GM23338 (cell line): Measurements from ENCODE around the gene TAS2R1.

Experiments
- CREB1 ChIP-seq: fragments of 250-450 bp; sonication (Bioruptor Pico); IDR thresholded peaks from 2 replicates; pipeline ENCODE4 v1.5.0; 2020; ENCODE audit warnings: low read depth, mild to moderate bottlenecking, moderate library complexity
- CTCF ChIP-seq, 2 experiments: fragments of 200-600 bp in 1 of 2; sonication (generic) in 1 of 2; conservative IDR thresholded peaks; 2 replicates each; pipeline versions ENCODE4 v1.5.1 to v1.6.1; 2016 to 2017; ENCODE audit warnings: antibody characterized with exemption in 2 of 2, low read depth in 2 of 2, mild to moderate bottlenecking in 2 of 2, moderate library complexity in 1 of 2
- EZH2 ChIP-seq: fragments of 200-600 bp; sonication (generic); IDR thresholded peaks from one replicate; pipeline ENCODE4 v1.8.0; 2017; ENCODE audit warnings: antibody characterized with exemption, mild to moderate bottlenecking, low read depth; ENCODE audit not compliant: unreplicated experiment
- EZH2phosphoT487 ChIP-seq: fragments of 200-600 bp; sonication (generic); IDR thresholded peaks from one replicate; pipeline ENCODE4 v1.8.1; 2018; ENCODE audit warnings: antibody characterized with exemption; ENCODE audit not compliant: unreplicated experiment
- JUNB ChIP-seq: IDR thresholded peaks from one replicate; pipeline ENCODE4 v1.6.1; 2016; ENCODE audit warnings: antibody characterized with exemption; ENCODE audit not compliant: unreplicated experiment
- POLR2AphosphoS5 ChIP-seq: IDR thresholded peaks from 2 replicates; pipeline ENCODE4 v1.6.1; 2016; ENCODE audit warnings: antibody characterized with exemption, low read depth
- REST ChIP-seq: IDR thresholded peaks from one replicate; pipeline ENCODE4 v1.6.1; 2018; ENCODE audit warnings: antibody characterized with exemption; ENCODE audit not compliant: unreplicated experiment
- STAT1 ChIP-seq: IDR thresholded peaks from one replicate; pipeline ENCODE4 v1.6.1; 2016; ENCODE audit warnings: antibody characterized with exemption; ENCODE audit not compliant: unreplicated experiment

GRCh38 chr5:9588254-9588653 is 41.9 kb downstream of the TAS2R1 start:
- no peak for TF ChIP-seq JUNB
- TF ChIP-seq EZH2phosphoT487, result no peak
- no peak for TF ChIP-seq CTCF (conservative IDR thresholded peaks at IDR 0.05; ENCODE audit: low read depth in 2 of 2)
- no peak for TF ChIP-seq EZH2
- no peak for TF ChIP-seq POLR2AphosphoS5
- TF ChIP-seq CREB1 (CRISPR knock-in tag), result no peak
- no peak for TF ChIP-seq REST
- no peak for TF ChIP-seq STAT1
